ENCODE results near the gene AUP1.
"Not testable (repeated sequence)": the region's sequence is repeated elsewhere in the genome, so short reads cannot be mapped to it uniquely, and the experiment has no call there.

The AUP1 gene, protein sequence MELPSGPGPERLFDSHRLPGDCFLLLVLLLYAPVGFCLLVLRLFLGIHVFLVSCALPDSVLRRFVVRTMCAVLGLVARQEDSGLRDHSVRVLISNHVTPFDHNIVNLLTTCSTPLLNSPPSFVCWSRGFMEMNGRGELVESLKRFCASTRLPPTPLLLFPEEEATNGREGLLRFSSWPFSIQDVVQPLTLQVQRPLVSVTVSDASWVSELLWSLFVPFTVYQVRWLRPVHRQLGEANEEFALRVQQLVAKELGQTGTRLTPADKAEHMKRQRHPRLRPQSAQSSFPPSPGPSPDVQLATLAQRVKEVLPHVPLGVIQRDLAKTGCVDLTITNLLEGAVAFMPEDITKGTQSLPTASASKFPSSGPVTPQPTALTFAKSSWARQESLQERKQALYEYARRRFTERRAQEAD

GRCh38 chr2:74529357-74530238 is at the start of gene AUP1, which contains the start of gene HTRA2:
TSS of gene AUP1 (minus strand) at chr2:74529706. CDS start at chr2:74529629, 77 bp downstream.
TSS of gene HTRA2 (plus strand) at chr2:74529933. CDS start at chr2:74530007, 74 bp downstream.
- peak; percentile 91 for DNase-seq

DNA sequence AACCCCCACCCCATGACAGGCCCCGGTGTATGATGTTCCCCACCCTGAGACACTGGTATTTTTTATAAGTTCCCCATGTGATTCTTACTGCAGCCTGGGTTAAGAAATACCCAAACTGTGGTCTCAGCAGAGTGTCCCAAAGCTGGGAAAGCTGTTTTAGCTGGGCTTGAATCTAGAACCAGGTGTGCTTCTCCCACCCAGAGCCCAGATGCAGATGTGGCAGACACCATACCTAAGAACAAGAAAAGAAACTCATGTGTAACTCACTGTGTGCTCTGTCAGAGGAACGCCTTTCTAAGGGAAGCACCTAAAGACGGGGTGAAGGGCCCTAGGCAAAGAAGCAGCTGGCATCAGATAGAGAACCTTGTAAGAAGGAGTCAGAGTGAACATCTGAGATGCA is 48.9 kb upstream of the AUP1 start:
- no peak for DNase-seq

DNA sequence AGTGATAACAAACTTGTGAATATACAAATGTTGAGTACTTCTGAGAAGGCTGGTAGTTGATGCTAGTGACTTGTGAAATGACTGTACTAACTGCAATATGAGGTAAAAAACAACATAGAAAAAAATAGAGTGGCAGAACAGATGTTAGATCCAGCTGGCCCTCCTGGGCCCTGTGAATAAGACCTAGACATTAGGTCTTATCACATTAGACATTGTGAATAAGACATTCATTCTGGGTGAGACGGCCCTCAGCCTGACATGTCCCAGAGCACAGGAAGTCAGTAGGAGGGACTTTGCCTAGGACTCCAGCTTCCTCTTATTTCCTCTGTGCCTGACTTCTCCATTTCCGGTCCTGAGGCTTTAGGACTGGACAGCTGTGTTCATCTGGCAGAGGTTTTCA is 47.9 kb upstream of the AUP1 start:
- DNase-seq = no peak

- no peak for DNase-seq
Measured at GRCh38 chr2:74576863-74577229, 47.3 kb upstream of the AUP1 start.

DNA sequence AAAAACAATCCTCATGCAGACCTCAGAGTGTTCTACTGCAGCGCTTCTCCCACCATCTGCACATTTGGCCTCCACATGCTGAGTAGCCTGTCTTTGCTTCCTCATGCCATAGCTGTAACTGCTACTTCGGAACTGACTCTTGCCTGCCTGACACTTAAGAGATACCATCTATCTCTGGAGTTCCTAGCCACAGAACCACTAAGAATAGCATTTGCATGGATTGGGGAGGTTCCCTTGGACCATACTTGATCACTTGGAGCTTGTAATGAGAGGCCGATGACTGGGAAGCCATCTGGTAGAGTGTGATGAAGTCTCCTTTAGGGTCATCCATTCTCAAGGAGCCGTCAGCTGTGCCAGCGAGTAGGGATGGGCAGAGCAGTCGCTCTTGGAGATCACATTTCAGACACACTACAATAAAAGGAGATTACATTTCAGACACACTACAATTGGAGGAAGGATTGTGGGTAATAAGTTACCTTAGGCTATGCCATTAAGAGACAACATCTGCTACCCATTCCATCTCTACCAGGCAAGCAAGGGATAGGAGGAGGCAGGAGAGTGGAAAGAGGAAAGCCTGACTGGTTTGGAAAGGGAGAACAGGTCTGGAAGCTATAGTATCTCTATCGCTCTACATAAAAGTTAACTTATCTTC is 46.8 kb upstream of the AUP1 start:
- no peak for DNase-seq

DNA sequence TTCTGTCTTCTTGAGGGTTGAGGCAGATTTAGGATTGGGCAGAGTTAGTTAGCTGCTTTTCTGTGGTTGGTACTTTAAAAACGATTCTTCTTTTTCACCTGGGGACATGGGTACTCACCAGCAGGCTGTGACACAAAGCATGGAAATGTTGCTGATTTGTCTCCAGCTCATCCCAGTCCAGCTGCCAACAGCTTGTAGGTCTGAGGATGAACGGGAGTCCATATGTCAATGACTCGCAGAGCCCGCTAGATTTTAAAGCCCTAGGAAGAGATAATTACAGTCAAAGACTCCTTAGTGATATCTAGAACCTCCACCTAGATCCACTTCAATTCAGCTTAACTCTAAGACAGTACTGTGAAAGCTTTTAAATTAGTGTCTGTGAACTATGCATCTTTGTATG is 45.8 kb upstream of the AUP1 start:
- no peak for DNase-seq

- no peak for DNase-seq
Measured at GRCh38 chr2:74573747-74574562, 44.4 kb upstream of the AUP1 start.

DNA sequence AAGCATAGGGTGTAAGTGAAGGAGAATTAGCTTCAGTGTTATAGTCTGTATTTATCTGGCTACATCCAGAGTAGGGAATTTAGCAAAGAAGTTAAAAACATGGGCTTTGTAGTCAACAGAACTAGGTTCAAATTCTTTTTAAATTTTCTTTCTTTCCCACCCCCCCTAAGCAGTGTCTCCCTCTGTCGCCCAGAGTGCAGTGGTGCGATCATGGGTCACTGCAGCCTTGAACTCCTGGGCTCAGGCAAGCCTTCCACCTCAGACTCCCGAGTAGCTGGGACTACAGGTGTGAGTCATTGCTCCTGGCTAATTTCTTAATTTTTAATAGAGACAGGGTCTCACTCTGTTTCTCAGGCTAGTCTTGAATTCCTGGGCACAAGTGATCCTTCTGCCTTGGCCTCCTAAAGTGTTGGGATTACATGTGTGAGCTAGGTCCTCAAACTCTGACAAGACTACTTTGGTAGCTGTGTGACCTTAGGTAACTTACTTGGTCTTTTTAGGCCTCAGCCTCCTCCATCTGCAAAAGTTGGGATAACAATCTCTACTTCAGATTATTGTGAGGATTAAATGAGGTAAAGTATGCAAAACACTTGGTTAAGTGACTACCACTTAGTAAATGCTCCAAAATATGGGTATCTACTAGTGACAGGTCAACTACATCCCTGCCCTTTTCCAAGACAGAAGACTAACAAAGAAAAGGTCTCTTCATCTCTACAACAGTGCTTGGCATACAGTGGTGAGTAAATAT is 42.8 kb upstream of the AUP1 start:
- DNase-seq = no peak

DNA sequence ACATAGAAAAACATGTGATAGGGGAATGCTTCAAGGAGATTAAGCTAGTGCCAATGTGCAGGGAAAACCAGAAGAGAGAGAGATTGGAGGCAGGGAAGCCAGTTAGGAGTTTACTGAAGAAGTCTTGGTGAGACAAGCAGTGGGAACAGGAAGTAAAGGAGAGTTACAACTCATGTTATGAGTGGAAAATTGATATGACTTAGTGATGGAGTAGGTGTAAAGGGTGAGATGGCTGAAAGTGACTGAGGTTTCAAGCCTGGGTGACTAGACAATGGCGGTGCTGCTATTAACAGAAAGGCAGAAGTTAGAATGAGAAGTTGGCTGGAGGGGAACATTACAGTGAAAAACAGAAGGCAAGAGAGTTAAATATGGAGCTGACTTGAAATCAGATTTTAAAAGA is 41.6 kb upstream of the AUP1 start:
- no peak for DNase-seq

- no peak for DNase-seq
Measured at GRCh38 chr2:74569686-74570085, 40.2 kb upstream of the AUP1 start.

GRCh38 chr2:74567881-74568280 is 38.4 kb upstream of the AUP1 start:
- no peak for DNase-seq

GRCh38 chr2:74566754-74567085 is 37.2 kb upstream of the AUP1 start:
- DNase-seq = no peak

- DNase-seq = no peak
Measured at GRCh38 chr2:74566076-74566753, 36.7 kb upstream of the AUP1 start.

- DNase-seq = no peak
Measured at GRCh38 chr2:74564222-74564621, 34.7 kb upstream of the AUP1 start.

GRCh38 chr2:74562126-74562775 is 32.7 kb upstream of the AUP1 start:
- DNase-seq = no peak

DNA sequence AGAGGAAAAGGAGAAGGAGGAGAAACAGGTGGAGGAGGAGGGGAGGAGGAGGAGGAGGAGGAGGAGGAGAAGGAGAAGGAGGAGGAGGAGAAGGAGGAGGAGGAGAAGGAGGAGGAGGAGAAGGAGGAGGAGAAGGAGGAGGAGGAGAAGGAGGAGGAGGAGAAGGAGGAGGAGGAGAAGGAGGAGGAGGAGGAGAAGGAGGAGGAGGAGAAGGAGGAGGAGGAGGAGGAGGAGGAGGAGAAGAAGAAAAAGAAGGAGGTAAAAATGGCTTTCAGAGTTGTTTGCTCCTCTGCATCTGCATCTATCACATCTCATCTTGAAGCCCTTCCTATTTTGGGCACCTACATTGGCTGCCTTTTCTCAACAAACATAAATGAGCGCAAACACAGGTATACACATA is 31.5 kb upstream of the AUP1 start:
- not testable (repeated sequence) for DNase-seq

- DNase-seq = no peak
Measured at GRCh38 chr2:74560591-74560990, 31.1 kb upstream of the AUP1 start.

DNA sequence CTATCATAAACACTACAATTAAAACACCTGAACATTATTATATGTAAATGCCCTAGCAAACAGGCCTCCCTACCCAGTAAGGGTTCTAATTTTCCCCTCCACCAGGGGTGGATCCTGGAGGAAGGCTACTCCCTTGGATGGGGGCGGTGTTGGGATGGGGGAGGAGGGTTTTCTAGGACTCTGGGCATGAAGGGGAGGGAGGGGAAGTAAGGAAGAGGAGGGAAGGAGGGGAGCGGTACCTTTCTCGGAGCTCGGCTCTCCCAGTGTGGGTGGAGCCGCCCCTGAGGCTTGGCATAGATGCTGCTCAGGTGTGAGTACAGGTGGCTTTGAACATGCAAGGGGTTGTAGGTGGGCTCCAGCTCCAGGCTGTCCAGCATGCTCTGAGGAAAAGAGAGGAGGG is 30.4 kb upstream of the AUP1 start:
- no peak for DNase-seq

DNA sequence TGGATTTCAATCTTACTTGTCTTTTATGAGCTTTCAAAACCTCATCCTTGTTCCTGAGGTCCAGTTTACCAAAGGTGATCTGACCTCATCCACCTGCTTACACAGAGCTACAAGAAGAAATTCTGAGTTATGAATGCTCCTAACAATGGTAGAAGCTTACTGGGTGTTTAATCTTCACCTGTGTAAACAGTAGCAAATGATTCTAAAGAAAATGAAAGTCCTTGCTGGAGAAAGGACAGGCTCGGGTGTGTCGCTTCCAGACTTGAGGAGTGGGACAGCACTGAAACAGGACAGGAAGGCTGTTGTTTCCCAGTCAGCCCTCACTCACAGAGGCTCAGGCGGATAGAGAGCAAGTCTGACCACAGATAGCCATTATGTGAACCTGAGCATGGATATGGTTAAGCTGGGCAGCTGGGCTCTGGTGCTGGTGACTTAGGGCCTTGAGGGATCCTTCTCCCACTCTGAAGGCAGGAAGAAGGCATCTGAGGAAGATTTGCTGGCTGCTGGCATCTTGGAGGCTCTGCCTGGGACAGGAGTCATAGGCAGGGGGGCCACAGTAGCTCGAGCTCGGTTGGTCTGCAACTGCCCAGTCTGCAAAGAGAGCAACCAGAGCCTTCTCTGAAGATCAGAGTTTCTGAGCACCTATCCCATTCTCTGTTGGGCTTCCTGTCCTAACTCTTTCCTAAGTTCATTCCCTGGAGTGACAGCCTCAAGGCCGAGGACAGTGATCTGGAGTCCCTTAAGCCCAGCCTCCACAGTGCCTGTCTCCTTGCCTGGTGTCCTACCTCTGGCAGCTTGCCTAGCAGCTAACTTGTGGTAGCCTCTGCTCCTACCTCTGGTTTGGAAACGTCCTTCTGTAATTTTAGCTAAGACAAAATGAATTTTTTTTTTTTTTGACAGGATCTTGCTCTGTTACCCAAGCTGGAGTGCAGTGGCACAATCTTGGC is 29.1 kb upstream of the AUP1 start:
- DNase-seq = no peak

Data from NCI-H1436 treated with DMSO at 0.1 percent for 48 hours (cell line).